GM10847 (cell line): ENCODE results near the gene GGT6.

Source experiments
- POLR2A ChIP-seq: IDR thresholded peaks from 2 replicates; pipeline ENCODE4 v1.6.1; 2011; ENCODE audit not compliant: insufficient read length; ENCODE audit errors: extremely low read depth

Gene GGT6

GRCh38 chr17:4560421-4560820 is at the start of gene GGT6:
GGT6 (minus strand) TSS chr17:4560577; CDS start chr17:4560521, 56 bp downstream.
- TF ChIP-seq POLR2A: no peak

- no peak for TF ChIP-seq POLR2A
Observed at GRCh38 chr17:4610162-4610561, 49.8 kb upstream of the GGT6 start.

DNA sequence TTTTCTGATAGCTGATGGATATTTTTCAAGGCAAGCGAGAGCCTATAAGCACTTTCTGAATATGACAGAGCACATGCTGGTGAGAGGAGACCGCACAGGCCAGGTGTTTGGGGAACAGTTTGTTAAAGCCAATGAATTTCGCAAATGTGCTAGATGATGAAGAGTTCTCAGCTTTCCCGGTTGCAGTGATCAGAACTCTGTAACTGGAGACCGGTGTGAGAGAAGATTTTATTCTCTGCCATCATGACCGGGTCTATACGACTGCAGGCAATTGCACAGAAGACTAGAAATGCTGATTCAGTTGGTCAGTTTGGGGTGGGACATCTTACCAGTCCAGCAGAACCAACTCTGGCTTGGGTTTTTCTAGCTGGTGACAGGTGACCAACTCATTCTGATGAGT is 49.4 kb upstream of the GGT6 start:
- TF ChIP-seq POLR2A: no peak

- TF ChIP-seq POLR2A: no peak
Observed at GRCh38 chr17:4607773-4608187, 47.4 kb upstream of the GGT6 start.

- TF ChIP-seq POLR2A: no peak
Observed at GRCh38 chr17:4607261-4607741, 46.9 kb upstream of the GGT6 start.

DNA sequence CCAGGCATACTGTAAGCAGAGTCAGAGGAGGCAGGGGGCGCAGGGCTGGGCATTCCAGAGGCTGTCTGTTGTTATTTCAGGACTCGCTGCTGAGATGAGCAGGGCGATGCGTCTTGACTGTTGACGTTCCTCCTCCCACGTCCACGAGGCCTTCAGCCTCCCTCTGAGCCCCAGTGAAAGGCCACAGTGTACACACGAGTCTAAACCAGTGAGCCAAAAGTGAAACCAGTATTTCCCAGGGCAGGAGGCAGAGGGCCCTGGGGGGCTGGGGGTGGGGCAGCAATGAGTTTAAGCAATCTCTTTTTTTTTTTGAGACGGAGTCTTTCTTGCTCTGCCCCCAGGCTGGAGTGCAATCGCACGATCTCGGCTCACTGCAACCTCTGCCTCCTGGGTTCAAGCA is 45.4 kb upstream of the GGT6 start:
- no peak for TF ChIP-seq POLR2A

- no peak for TF ChIP-seq POLR2A
Observed at GRCh38 chr17:4604111-4604644, 43.8 kb upstream of the GGT6 start.

- no peak for TF ChIP-seq POLR2A
Observed at GRCh38 chr17:4602041-4602440, 41.7 kb upstream of the GGT6 start.

DNA sequence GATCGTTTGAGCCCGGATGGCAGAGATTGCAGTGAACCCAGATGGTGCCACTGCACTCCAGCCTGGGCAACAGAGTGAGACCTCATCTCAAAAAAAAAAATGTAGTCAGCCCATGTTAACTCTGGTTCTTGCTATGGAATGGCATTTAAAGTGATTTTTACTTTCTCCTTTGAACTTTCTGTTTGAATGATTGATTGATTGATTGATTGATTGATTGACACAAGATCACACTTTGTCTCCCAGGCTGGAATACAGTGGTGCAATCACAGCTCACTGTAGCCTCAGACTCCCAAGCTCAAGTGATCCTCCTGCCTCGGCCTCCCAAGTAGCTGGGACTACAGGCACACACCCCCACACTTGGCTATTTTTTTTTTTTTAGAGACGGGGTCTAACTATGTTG is 40.9 kb upstream of the GGT6 start:
- TF ChIP-seq POLR2A: no peak

- TF ChIP-seq POLR2A: no peak
Observed at GRCh38 chr17:4600563-4600962, 40.2 kb upstream of the GGT6 start.

DNA sequence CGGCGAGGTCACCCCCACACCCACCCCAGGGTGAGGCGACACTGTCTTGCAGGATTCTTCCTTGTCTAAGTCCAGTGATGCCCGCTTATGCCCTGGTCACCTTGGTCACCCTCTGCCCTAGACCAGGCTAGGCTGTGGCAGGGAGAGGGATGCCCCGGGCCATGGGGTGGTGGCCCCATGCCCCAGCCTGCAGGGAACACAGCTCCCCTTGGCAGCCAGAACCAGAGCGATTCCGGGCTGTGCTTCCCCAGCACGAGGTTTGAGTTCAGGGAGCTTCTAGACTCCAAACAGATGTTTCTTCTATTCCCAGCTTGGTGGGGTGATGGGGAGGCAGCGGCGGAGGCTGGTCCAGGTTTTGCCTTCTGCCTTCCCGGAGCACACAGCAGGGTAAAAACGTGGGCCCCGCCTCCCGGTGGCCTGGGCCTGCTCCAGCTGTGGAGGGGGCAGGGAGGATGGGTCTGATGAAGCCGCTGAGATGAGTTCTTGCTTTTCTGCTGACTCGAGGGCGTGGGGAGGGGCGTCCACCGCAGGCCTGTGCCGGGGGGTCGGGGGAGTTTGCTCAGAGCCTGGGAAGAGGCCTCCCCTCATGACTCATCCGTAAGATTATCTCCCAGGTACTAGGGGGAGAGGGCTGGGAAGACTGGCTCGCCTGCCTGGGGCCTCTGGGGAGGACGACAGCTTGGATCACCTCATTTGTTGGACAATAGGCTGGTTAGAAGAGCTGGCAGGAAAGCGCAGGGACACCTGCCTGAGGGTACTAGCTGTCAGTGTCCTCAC is 39.3 kb upstream of the GGT6 start:
- TF ChIP-seq POLR2A: no peak

GRCh38 chr17:4598776-4599504 is 38.6 kb upstream of the GGT6 start:
- no peak for TF ChIP-seq POLR2A

- TF ChIP-seq POLR2A: no peak
Observed at GRCh38 chr17:4597975-4598374, 37.6 kb upstream of the GGT6 start.

DNA sequence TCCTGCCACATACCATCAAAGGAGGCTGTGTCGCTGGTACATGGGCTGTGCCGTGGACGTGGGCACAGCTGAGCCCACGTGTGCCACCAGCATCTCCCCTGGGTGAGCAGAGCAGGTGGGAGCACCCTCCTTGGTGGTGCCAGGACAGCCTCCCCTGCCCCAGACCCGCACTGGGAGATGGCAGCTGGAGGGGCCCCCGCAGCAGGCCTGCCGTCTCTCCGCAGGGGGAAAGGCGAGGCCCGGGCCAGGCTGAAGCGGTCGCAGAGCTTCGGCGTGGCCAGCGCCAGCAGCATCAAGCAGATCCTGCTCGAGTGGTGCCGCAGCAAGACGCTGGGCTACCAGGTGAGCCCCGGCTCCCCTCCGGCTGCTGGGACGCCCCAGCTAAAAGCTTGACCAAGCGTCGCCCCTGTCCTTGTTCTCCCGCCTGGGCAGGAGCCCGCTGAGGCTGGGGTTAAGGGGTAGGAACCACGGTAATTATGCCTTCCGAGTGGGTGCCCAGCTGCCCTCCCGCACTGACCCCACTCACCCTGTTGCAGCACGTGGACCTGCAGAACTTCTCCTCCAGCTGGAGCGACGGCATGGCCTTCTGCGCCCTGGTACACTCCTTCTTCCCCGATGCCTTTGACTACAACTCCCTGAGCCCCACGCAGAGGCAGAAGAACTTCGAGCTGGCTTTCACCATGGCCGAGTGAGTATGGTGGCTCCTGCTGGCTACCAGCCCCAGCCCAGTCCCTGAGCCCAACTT is 36.4 kb upstream of the GGT6 start:
- TF ChIP-seq POLR2A: no peak

- no peak for TF ChIP-seq POLR2A
Observed at GRCh38 chr17:4594931-4595684, 34.7 kb upstream of the GGT6 start.
